PFSK-1 (cell line): Measurements from ENCODE around the gene SFT2D3.

Experiments used
- POLR2AphosphoS5 ChIP-seq: IDR thresholded peaks from 2 replicates; pipeline ENCODE4 v1.6.1; 2012; ENCODE audit warnings: low read depth, mild to moderate bottlenecking, control low read depth, low read length, moderate library complexity
- REST ChIP-seq, 2 experiments: IDR thresholded peaks; 2 replicates each; pipeline versions ENCODE4 v1.6.1 to v1.8.0; 2011 to 2012; ENCODE audit warnings: low read depth in 2 of 2, low read length in 2 of 2, control low read depth in 1 of 2, inconsistent platforms in 1 of 2, mild to moderate bottlenecking in 1 of 2, moderate library complexity in 1 of 2; ENCODE audit not compliant: insufficient read depth in 1 of 2
- SIN3A ChIP-seq: IDR thresholded peaks from 2 replicates; pipeline ENCODE4 v1.6.1; 2012; ENCODE audit warnings: mild to moderate bottlenecking, low read length, moderate library complexity, borderline replicate concordance; ENCODE audit not compliant: insufficient read depth
- TAF1 ChIP-seq: IDR thresholded peaks from 2 replicates; pipeline ENCODE4 v1.6.1; 2012; ENCODE audit warnings: low read length, control low read depth, borderline replicate concordance; ENCODE audit not compliant: insufficient read depth

GRCh38 chr2:127661072-127661649, 40.1 kb upstream of the SFT2D3 start:
- TF ChIP-seq TAF1 (no peak), REST (IDR thresholded peaks at IDR 0.05; ENCODE audit: insufficient read depth in 1 of 2, low read depth in 2 of 2, low read length in 2 of 2) (no peak), POLR2AphosphoS5 (no peak), SIN3A (no peak)
